ENCODE data around the gene GNPDA1. TPM values are rescaled to one million over a fixed set of nuclear protein-coding genes. Genes with fewer than 3 reads are reported as not detected.

The GNPDA1 gene
- total and polyA plus RNA-seq, 2 of the 4 experiments (the other 2 are of a cell fraction): 23.1 to 60.6 TPM

GRCh38 chr5:142015781-142016533 is 3.1 kb upstream of the GNPDA1 start:
- Histone ChIP-seq H3K9ac (ENCODE audit: low read depth, low read length) (no peak overlapping the region), H3K4me2 (ENCODE audit: low read depth, low read length) (no peak overlapping the region; the same call in 1 of the 2 replicates), H3K4me3 (ENCODE audit: insufficient read depth, low read depth, low read length) (no peak overlapping the region), H3K14ac (replicated peaks; ENCODE audit: low read depth, low read length) (no peak overlapping the region), H3K4ac (ENCODE audit: low read depth, low read length) (no peak overlapping the region), H3K18ac (ENCODE audit: low read depth, low read length) (no peak overlapping the region), H3K23ac (ENCODE audit: low read depth, low read length) (no peak overlapping the region), H2AK9ac (replicated peaks; ENCODE audit: low read depth, low read length, poor library complexity) (no peak overlapping the region), H3K9me3 (ENCODE audit: control insufficient read depth, insufficient read depth, low read length) (no peaks in the 10 kb centered on the region; the same call in 1 of the 2 replicates), H2AK5ac (ENCODE audit: low read depth, low read length) (0 out of 2 replicates have a peak overlapping the region, but pooled peaks have one; percentile 5), H3K79me1 (ENCODE audit: low read depth in 1 of 2, low read length in 2 of 2) (peaks cover 4 to 17% of the 10 kb centered on the region in 2 experiments; a peak in 3 of 4 replicates), H3K56ac (ENCODE audit: extremely low read depth, insufficient read depth, low read length) (no peak overlapping the region), H2BK20ac (ENCODE audit: low read depth, low read length) (no peak overlapping the region), H4K91ac (ENCODE audit: insufficient read depth, low read depth, low read length) (no peak overlapping the region), H3K36me3 (ENCODE audit: control insufficient read depth, insufficient read depth, low read length) (peaks cover 5% of the 10 kb centered on the region; the same call in 1 of the 2 replicates), H4K5ac (ENCODE audit: low read depth, low read length) (no peak overlapping the region), H3K27me3 (ENCODE audit: control insufficient read depth, insufficient read depth, low read length) (no peaks in the 10 kb centered on the region), H2BK15ac (ENCODE audit: low read depth, low read length) (no peak overlapping the region), H3K4me1 (ENCODE audit: control insufficient read depth, insufficient read depth, low read length) (peaks cover 10% of the 10 kb centered on the region), H2BK120ac (ENCODE audit: low read depth, low read length) (no peak overlapping the region), H4K8ac (ENCODE audit: low read depth in 2 of 2, low read length in 2 of 2) (0 out of 4 replicates have a peak overlapping the region, but pooled peaks of 1 of the 2 experiments have one; percentile 20), H3K27ac (ENCODE audit: insufficient read depth, low read length) (no peak overlapping the region), H2BK5ac (ENCODE audit: low read depth, low read length, poor library complexity, severe bottlenecking) (no peak overlapping the region), H2AFZ (replicated peaks; ENCODE audit: low read length, poor library complexity) (peak overlapping the region; percentile 69), H3K9me1 (ENCODE audit: insufficient read depth, low read length) (peaks cover 19% of the 10 kb centered on the region), H4K20me1 (ENCODE audit: insufficient read depth, low read length) (no peaks in the 10 kb centered on the region)
- in situ Hi-C loops (cut with MboI; ENCODE audit: low sequenced_read_pairs): no loop called here
- ATAC-seq (ENCODE audit: low read depth) (no peak), DNase-seq (peak; percentile 56)
- intact Hi-C loops (cut with micrococcal nuclease): loop anchor here (2.0 to 10.0 kb wide), 3 partner anchors 46 to 679 kb away; partner anchors contain the start of gene NDFIP1
- ChIA-PET POLR2A (ENCODE audit: unreplicated experiment) (no interaction called here), CTCF (interaction anchor here (0.8 to 1.8 kb wide), 3 partner anchors 9 to 127 kb away, joined by 3 to 5 read pairs (median 3); no protein-coding TSS in a partner anchor)
- TF ChIP-seq FOS (IDR thresholded peaks at IDR 0.05; ENCODE audit: low read depth, low read length) (peak; percentile 43; the same call in 1 of the 2 replicates), ELK1 (IDR thresholded peaks at IDR 0.05; ENCODE audit: borderline replicate concordance, low read depth, low read length) (no peak)
- BruUV-seq (replicated peaks): no TSS peak
- dilution Hi-C loops (cut with HindIII; ENCODE audit: low sequenced_read_pairs, unreplicated experiment): no loop called here
- 100% methylated on average over 1 of the region's 6 CpGs; no CpG with 5 or more reads in 1 of the 2 experiments for WGBS, 2 experiments (ENCODE audit: extremely low coverage in 2 of 2, insufficient read length in 1 of 2)
